ENCODE measurements around the gene AKNA.

AKNA gene

GRCh38 chr9:114310471-114311450 lies 77.0 kb downstream of the AKNA start:
- H3K36me3 ChIP-seq (ENCODE audit: insufficient read depth, low read length): no peaks in the 10 kb centered on the region

GRCh38 chr9:114309096-114309495 lies 78.7 kb downstream of the AKNA start:
- peaks cover 4% of the 10 kb centered on the region for H3K27me3 ChIP-seq (ENCODE audit: insufficient read depth, low read length)
- H4K20me1 ChIP-seq (ENCODE audit: insufficient read depth, low read length): no peaks in the 10 kb centered on the region
- no peaks in the 10 kb centered on the region for H3K9me2 ChIP-seq (ENCODE audit: low read depth, low read length)
- no peak overlapping the region for H3K4me2 ChIP-seq (ENCODE audit: low read length)
- no peak overlapping the region for H3K27ac ChIP-seq (ENCODE audit: low read depth, low read length, poor library complexity, severe bottlenecking)
- H3K4me1 ChIP-seq (ENCODE audit: insufficient read depth, low read length, severe bottlenecking): no peaks in the 10 kb centered on the region
- H2AFZ ChIP-seq (ENCODE audit: low read length): no peak overlapping the region
- H3K9me3 ChIP-seq (ENCODE audit: low read length): no peaks in the 10 kb centered on the region
- H3F3A ChIP-seq (ENCODE audit: insufficient read depth, low read length): no peaks in the 10 kb centered on the region
- no peak overlapping the region for H3K9ac ChIP-seq (ENCODE audit: low read length)
- no peaks in the 10 kb centered on the region for H3K79me2 ChIP-seq (ENCODE audit: insufficient read depth, low read length)
- H3K36me3 ChIP-seq (ENCODE audit: insufficient read depth, low read length): no peaks in the 10 kb centered on the region
- no peak overlapping the region for H3K4me3 ChIP-seq (ENCODE audit: low read depth, low read length, poor library complexity, severe bottlenecking)
- TF ChIP-seq CTCF (IDR thresholded peaks at IDR 0.05; ENCODE audit: low read length) (no peak), EZH2 (IDR thresholded peaks at IDR 0.05; ENCODE audit: borderline replicate concordance, low read length) (no peak)

More at GRCh38 chr9:114310471-114311450, 77.0 kb downstream of the AKNA start:
- Histone ChIP-seq H3K27me3 (ENCODE audit: insufficient read depth, low read length) (peaks cover 4% of the 10 kb centered on the region), H3K4me1 (ENCODE audit: insufficient read depth, low read length, severe bottlenecking) (no peaks in the 10 kb centered on the region), H3K9ac (ENCODE audit: low read length) (no peak overlapping the region), H3K9me3 (ENCODE audit: low read length) (no peaks in the 10 kb centered on the region), H4K20me1 (ENCODE audit: insufficient read depth, low read length) (no peaks in the 10 kb centered on the region), H2AFZ (ENCODE audit: low read length) (no peak overlapping the region), H3K27ac (ENCODE audit: low read depth, low read length, poor library complexity, severe bottlenecking) (no peak overlapping the region), H3F3A (ENCODE audit: insufficient read depth, low read length) (no peaks in the 10 kb centered on the region), H3K9me2 (ENCODE audit: low read depth, low read length) (no peaks in the 10 kb centered on the region), H3K79me2 (ENCODE audit: insufficient read depth, low read length) (no peaks in the 10 kb centered on the region), H3K4me2 (ENCODE audit: low read length) (no peak overlapping the region), H3K4me3 (ENCODE audit: low read depth, low read length, poor library complexity, severe bottlenecking) (no peak overlapping the region)
- TF ChIP-seq EZH2 (IDR thresholded peaks at IDR 0.05; ENCODE audit: borderline replicate concordance, low read length): no peak
- TF ChIP-seq CTCF (IDR thresholded peaks at IDR 0.05; ENCODE audit: low read length): no peak

GRCh38 chr9:114308361-114308950 lies 79.3 kb downstream of the AKNA start:
- Histone ChIP-seq H3K27ac (ENCODE audit: low read depth, low read length, poor library complexity, severe bottlenecking) (no peak overlapping the region), H3K9ac (ENCODE audit: low read length) (no peak overlapping the region), H3K4me3 (ENCODE audit: low read depth, low read length, poor library complexity, severe bottlenecking) (no peak overlapping the region), H3K9me2 (ENCODE audit: low read depth, low read length) (no peaks in the 10 kb centered on the region), H3F3A (ENCODE audit: insufficient read depth, low read length) (no peaks in the 10 kb centered on the region), H3K4me1 (ENCODE audit: insufficient read depth, low read length, severe bottlenecking) (no peaks in the 10 kb centered on the region), H3K4me2 (ENCODE audit: low read length) (no peak overlapping the region), H2AFZ (ENCODE audit: low read length) (no peak overlapping the region), H3K27me3 (ENCODE audit: insufficient read depth, low read length) (peaks cover 4% of the 10 kb centered on the region), H4K20me1 (ENCODE audit: insufficient read depth, low read length) (no peaks in the 10 kb centered on the region), H3K9me3 (ENCODE audit: low read length) (no peaks in the 10 kb centered on the region), H3K79me2 (ENCODE audit: insufficient read depth, low read length) (no peaks in the 10 kb centered on the region), H3K36me3 (ENCODE audit: insufficient read depth, low read length) (no peaks in the 10 kb centered on the region)
- TF ChIP-seq EZH2 (IDR thresholded peaks at IDR 0.05; ENCODE audit: borderline replicate concordance, low read length) (no peak), CTCF (IDR thresholded peaks at IDR 0.05; ENCODE audit: low read length) (no peak)

Measured in OCI-LY1 (cell line).